SK-N-SH (cell line): Measurements from ENCODE around the gene DNM2. TPM values are rescaled to one million over a fixed set of nuclear protein-coding genes. Genes with fewer than 3 reads are reported as not detected.

ENCODE experiments used
- CTCF ChIA-PET: fragments of 300-600, 350-600 bp; formaldehyde crosslinking; extraction: SDS; loops from one replicate; lab custom pipeline; 2021; lab: Yijun Ruan, JAX
- POLR2A ChIA-PET: fragments of 350-600 bp; sonication (Branson Sonifier 250); formaldehyde crosslinking; extraction: SDS; loops from one replicate; lab custom pipeline; 2020; ENCODE audit warnings: antibody characterized with exemption, inconsistent platforms; lab: Yijun Ruan, JAX
- DNase-seq: peaks from one replicate; pipeline ENCODE4 v3.0.0; 2012
- H2AFZ ChIP-seq: fragments of 200-600 bp; sonication (generic); 2 replicates; pipeline ENCODE4 v1.8.1; 2016; ENCODE audit warnings: antibody characterized with exemption, mild to moderate bottlenecking, low read depth
- H3F3A ChIP-seq: fragments of 200-600 bp; sonication (generic); replicated peaks from 2 replicates; pipeline ENCODE3; 2016; ENCODE audit warnings: antibody characterized with exemption, mild to moderate bottlenecking; ENCODE audit not compliant: insufficient read depth
- H3K27ac ChIP-seq, 2 experiments: fragments of 200-500 bp in 1 of 2; fragments of 200-600 bp in 1 of 2; sonication (Bioruptor generic) in 1 of 2; sonication (generic), shearing (Covaris generic) in 1 of 2; 2 replicates each; pipeline versions ENCODE4 v1.5.1 to v1.6.1; 2014 to 2016; ENCODE audit warnings: low read depth in 2 of 2, inconsistent platforms in 1 of 2, low read length in 1 of 2, mild to moderate bottlenecking in 1 of 2, mixed read lengths in 1 of 2
- H3K27me3 ChIP-seq: fragments of 200-600 bp; sonication (generic), shearing (Covaris generic); 2 replicates; pipeline ENCODE4 v1.6.1; 2016; ENCODE audit warnings: mixed run types; ENCODE audit not compliant: insufficient read depth
- H3K36me3 ChIP-seq, 2 experiments: fragments of 200-500 bp in 1 of 2; fragments of 200-600 bp in 1 of 2; sonication (Bioruptor generic) in 1 of 2; sonication (generic) in 1 of 2; replicated peaks in 1 of 2; 2 replicates each; pipeline versions ENCODE3 to v1.5.1; 2014 to 2016; ENCODE audit warnings: low read length in 1 of 2, mild to moderate bottlenecking in 1 of 2; ENCODE audit not compliant: insufficient read depth in 2 of 2, control insufficient read depth in 1 of 2
- H3K4me1 ChIP-seq, 2 experiments: fragments of 200-500 bp in 1 of 2; fragments of 200-600 bp in 1 of 2; sonication (Bioruptor generic) in 1 of 2; sonication (generic), shearing (Covaris generic) in 1 of 2; 2 replicates each; pipeline versions ENCODE4 v1.5.1 to v1.6.1; 2014 to 2016; ENCODE audit warnings: low read depth in 1 of 2, low read length in 1 of 2, mixed run types in 1 of 2; ENCODE audit not compliant: insufficient read depth in 2 of 2, control insufficient read depth in 1 of 2
- H3K4me2 ChIP-seq: fragments of 200-600 bp; sonication (generic), shearing (Covaris generic); 2 replicates; pipeline ENCODE4 v1.6.1; 2017; ENCODE audit warnings: mixed run types
- H3K4me3 ChIP-seq, 2 experiments: fragments of 200-500 bp in 1 of 2; fragments of 200-600 bp in 1 of 2; sonication (Bioruptor generic) in 1 of 2; sonication (generic), shearing (Covaris generic) in 1 of 2; 2 replicates each; pipeline versions ENCODE4 v1.5.1 to v1.8.1; 2014 to 2016; ENCODE audit warnings: low read depth in 2 of 2, inconsistent platforms in 1 of 2, low read length in 1 of 2, mild to moderate bottlenecking in 1 of 2, mixed read lengths in 1 of 2, moderate library complexity in 1 of 2
- H3K79me2 ChIP-seq: fragments of 200-600 bp; sonication (generic); 2 replicates; pipeline ENCODE4 v1.8.1; 2017; ENCODE audit warnings: mild to moderate bottlenecking; ENCODE audit not compliant: insufficient read depth
- H3K9ac ChIP-seq: fragments of 200-600 bp; sonication (generic); 2 replicates; pipeline ENCODE4 v1.6.1; 2017; ENCODE audit warnings: mixed run types
- H3K9me2 ChIP-seq: fragments of 200-600 bp; sonication (generic); 2 replicates; pipeline ENCODE4 v1.6.1; 2017; ENCODE audit warnings: mixed run types
- H3K9me3 ChIP-seq: fragments of 200-600 bp; sonication (generic); 2 replicates; pipeline ENCODE4 v1.6.1; 2017; ENCODE audit warnings: mixed run types, mild to moderate bottlenecking, moderate library complexity
- H4K20me1 ChIP-seq: fragments of 200-600 bp; sonication (generic); 2 replicates; pipeline ENCODE4 v1.6.1; 2017; ENCODE audit warnings: mild to moderate bottlenecking, mixed run types; ENCODE audit not compliant: insufficient read depth
- CHD2 ChIP-seq: fragments of 150-350 bp; IDR thresholded peaks from 2 replicates; pipeline ENCODE4 v1.6.1; 2018; ENCODE audit warnings: low read length; ENCODE audit not compliant: partially characterized antibody
- CTCF ChIP-seq: fragments of 200-600 bp; sonication (generic); IDR thresholded peaks from 2 replicates; pipeline ENCODE4 v1.6.1; 2017; ENCODE audit warnings: antibody characterized with exemption, mild to moderate bottlenecking, moderate library complexity
- ELF1 ChIP-seq: IDR thresholded peaks from 2 replicates; pipeline ENCODE4 v1.4.0; 2012
- EZH2phosphoT487 ChIP-seq: fragments of 200-600 bp; sonication (generic); IDR thresholded peaks from 2 replicates; pipeline ENCODE4 v1.6.1; 2017; ENCODE audit warnings: low read depth, mixed run types, mild to moderate bottlenecking, antibody characterized with exemption, moderate library complexity, borderline replicate concordance
- FOSL2 ChIP-seq: IDR thresholded peaks from 2 replicates; pipeline ENCODE4 v1.4.0; 2012; ENCODE audit warnings: low read depth, mild to moderate bottlenecking, moderate library complexity, borderline replicate concordance
- GABPA ChIP-seq: IDR thresholded peaks from 2 replicates; pipeline ENCODE4 v1.4.0; 2012; ENCODE audit warnings: low read depth, mild to moderate bottlenecking
- JUND ChIP-seq: IDR thresholded peaks from 2 replicates; pipeline ENCODE4 v1.4.0; 2012
- MAX ChIP-seq: IDR thresholded peaks from 2 replicates; pipeline ENCODE4 v1.4.0; 2012; ENCODE audit warnings: low read depth
- MEF2A ChIP-seq: IDR thresholded peaks from 2 replicates; pipeline ENCODE4 v1.4.0; 2012; ENCODE audit warnings: low read depth, borderline replicate concordance
- MXI1 ChIP-seq: IDR thresholded peaks from 2 replicates; pipeline ENCODE4 v1.6.1; 2012; ENCODE audit warnings: mild to moderate bottlenecking, low read depth, low read length, improper control_type of control experiment
- NFIC ChIP-seq: IDR thresholded peaks from 2 replicates; pipeline ENCODE4 v1.4.0; 2012; ENCODE audit warnings: borderline replicate concordance
- PBX3 ChIP-seq: IDR thresholded peaks from 2 replicates; pipeline ENCODE4; 2012
- RAD21 ChIP-seq: IDR thresholded peaks from 2 replicates; pipeline ENCODE4 v1.6.1; 2012; ENCODE audit warnings: mild to moderate bottlenecking, low read length
- REST ChIP-seq: IDR thresholded peaks from 2 replicates; pipeline ENCODE4 v1.6.1; 2012; ENCODE audit warnings: mild to moderate bottlenecking, low read depth, low read length, moderate library complexity
- RFX5 ChIP-seq: IDR thresholded peaks from 2 replicates; pipeline ENCODE4 v1.6.1; 2012; ENCODE audit warnings: mild to moderate bottlenecking, improper control_type of control experiment, low read length
- TAF1 ChIP-seq: IDR thresholded peaks from 2 replicates; pipeline ENCODE4 v1.6.1; 2012; ENCODE audit warnings: low read depth, mild to moderate bottlenecking, low read length, moderate library complexity, borderline replicate concordance
- TEAD4 ChIP-seq: IDR thresholded peaks from 2 replicates; pipeline ENCODE4 v1.4.0; 2012; ENCODE audit warnings: mild to moderate bottlenecking, borderline replicate concordance; ENCODE audit not compliant: insufficient read depth
- USF1 ChIP-seq: IDR thresholded peaks from 2 replicates; pipeline ENCODE4 v1.4.0; 2012; ENCODE audit warnings: low read depth, borderline replicate concordance
- USF2 ChIP-seq: fragments of 150-350 bp; IDR thresholded peaks from 2 replicates; pipeline ENCODE4 v1.6.1; 2017; ENCODE audit warnings: antibody characterized with exemption, low read length, low read depth, borderline replicate concordance
- ZBTB33 ChIP-seq: IDR thresholded peaks from 2 replicates; pipeline ENCODE4 v1.4.0; 2012; ENCODE audit warnings: low read depth, borderline replicate concordance
- WGBS: methylation state at CpG from one replicate; pipeline ENCODE4 v1.1.6; 2017; ENCODE audit warnings: low lambda C conversion rate; 5-methylcytosine and 5-hydroxymethylcytosine counted together
- polyA plus RNA-seq, 3 experiments: library from polyadenylated mRNA; depleted of rRNA; stranded (reverse); fragments of >200 nt; gene quantifications; 2 replicates each; pipeline ENCODE4 v1.2.3, GENCODE V29; 2012

Gene DNM2
- polyA plus RNA-seq, 1 of the 3 experiments (the other 2 are of a cell fraction) = 52.5 TPM

- no peaks in the 10 kb centered on the region for H3K27me3 ChIP-seq
- CTCF ChIA-PET = interaction anchor here (0.7 to 2.3 kb wide), 2 partner anchors 12 to 152 kb away, joined by 3 to 7 read pairs; no protein-coding TSS in a partner anchor
- no peaks in the 10 kb centered on the region for H4K20me1 ChIP-seq
- peaks cover 0 to 4% of the 10 kb centered on the region in 2 experiments; a peak in 1 of 4 replicates for H3K4me1 ChIP-seq
- POLR2A ChIA-PET = no interaction called here
- H3F3A ChIP-seq = peaks cover 4% of the 10 kb centered on the region
- WGBS = 95% methylated on average over 14 of the region's 14 CpGs
- DNase-seq = no peak
- H3K79me2 ChIP-seq = no peaks in the 10 kb centered on the region
- no peak overlapping the region for H3K4me3 ChIP-seq
- H3K9me3 ChIP-seq = no peaks in the 10 kb centered on the region
- H3K36me3 ChIP-seq = peaks cover 2 to 5% of the 10 kb centered on the region in 2 experiments
- H3K9me2 ChIP-seq = no peaks in the 10 kb centered on the region
- H3K4me2 ChIP-seq = no peak overlapping the region
- H3K27ac ChIP-seq = no peak overlapping the region
- no peak for TF ChIP-seq TEAD4
- TF ChIP-seq RAD21 = no peak
- TF ChIP-seq TAF1 = no peak
- TF ChIP-seq MAX = no peak
- TF ChIP-seq RFX5 = no peak
- TF ChIP-seq EZH2phosphoT487 = no peak
- TF ChIP-seq FOSL2 = no peak
- TF ChIP-seq ZBTB33 = no peak
- no peak for TF ChIP-seq ELF1
- TF ChIP-seq MXI1 = no peak
- no peak for TF ChIP-seq JUND
- no peak for TF ChIP-seq CHD2
- TF ChIP-seq USF1 = no peak
- no peak for TF ChIP-seq GABPA
- TF ChIP-seq MEF2A = no peak
- no peak for TF ChIP-seq USF2
- TF ChIP-seq PBX3 = no peak
- no peak for TF ChIP-seq REST
- TF ChIP-seq NFIC = no peak
- TF ChIP-seq CTCF = no peak
- H3K9ac ChIP-seq = no peak overlapping the region
- no peak overlapping the region for H2AFZ ChIP-seq
Observed at GRCh38 chr19:10712045-10712444, 5.8 kb upstream of the DNM2 start.
